K562 (cell line): ENCODE measurements around the gene WASHC4. TPM values are rescaled to one million over a fixed set of nuclear protein-coding genes. Genes with fewer than 3 reads are reported as not detected.

Source experiments
- ATAC-seq: fragments of 200-7000 bp; cut with Tn5 transposase; 3 replicates; pipeline ENCODE4 v1.9.1; 2020; ENCODE audit warnings: moderate library complexity
- BruUV-seq: library from RNA; stranded (reverse); fragments of 400-500 nt; replicated peaks from 2 replicates; lab custom pipeline; 2021; lab: Mats Ljungman, UMichigan
- CTCF ChIA-PET: fragments of 300-600 bp; formaldehyde crosslinking; extraction: SDS; loops from one replicate; lab custom pipeline; 2021; ENCODE audit warnings: low intra/inter-chr PET ratio; lab: Yijun Ruan, JAX
- POLR2A ChIA-PET: fragments of 300-600, 350-650 bp; sonication (Branson Sonifier 250); formaldehyde crosslinking; extraction: SDS; loops from one replicate; lab custom pipeline; 2021; ENCODE audit warnings: antibody characterized with exemption, inconsistent platforms; lab: Yijun Ruan, JAX
- DNase-seq, 4 experiments: peaks; one replicate each; pipeline versions ENCODE4 v3.0.0 to v3.0.0-alpha.2; 2011 to 2018; ENCODE audit warnings: low spot score in 3 of 4, mixed read lengths in 3 of 4; ENCODE audit errors: extremely low read depth in 1 of 4
- FAIRE-seq: peaks from 2 replicates; lab custom pipeline; 2011; peaks lifted over from hg19 to GRCh38; lab: Jason Lieb, UNC
- H2AFZ ChIP-seq: 2 replicates; pipeline ENCODE4 v1.6.0; 2011; ENCODE audit warnings: low read depth, low read length, control low read depth, inconsistent platforms
- H3K27ac ChIP-seq: fragments of 200-600 bp; 3 replicates; pipeline ENCODE4 v1.8.0; 2011; ENCODE audit warnings: low read depth, mild to moderate bottlenecking, control low read depth, inconsistent platforms, low read length, moderate library complexity, mixed read lengths; ENCODE audit errors: extremely low read depth
- H3K27me3 ChIP-seq, 2 experiments: fragments of 300-600 bp in 1 of 2; 2 replicates in 1 of 2; 3 replicates in 1 of 2; pipeline versions ENCODE4 v1.6.0 to v1.8.0; 2011; ENCODE audit warnings: inconsistent platforms in 2 of 2, low read length in 2 of 2, mild to moderate bottlenecking in 1 of 2, mixed read lengths in 1 of 2, moderate library complexity in 1 of 2; ENCODE audit not compliant: control insufficient read depth in 2 of 2, insufficient read depth in 2 of 2
- H3K36me3 ChIP-seq: fragments of 300-600 bp; 3 replicates; pipeline ENCODE4 v1.8.0; 2011; ENCODE audit warnings: mild to moderate bottlenecking, low read length, inconsistent platforms; ENCODE audit not compliant: control insufficient read depth, insufficient read depth
- H3K4me1 ChIP-seq, 2 experiments: fragments of 200-600 bp in 1 of 2; replicated peaks in 1 of 2; 2 replicates in 1 of 2; 3 replicates in 1 of 2; pipeline versions ENCODE4 v1.5.1 to v1.8.0; 2011; ENCODE audit warnings: inconsistent platforms in 2 of 2, low read length in 2 of 2, mild to moderate bottlenecking in 1 of 2, mixed read lengths in 1 of 2, moderate library complexity in 1 of 2; ENCODE audit not compliant: control insufficient read depth in 2 of 2, insufficient read depth in 2 of 2
- H3K4me2 ChIP-seq: 2 replicates; pipeline ENCODE4 v1.6.1; 2011; ENCODE audit warnings: low read length, control low read depth, inconsistent platforms, mixed read lengths; ENCODE audit not compliant: insufficient read depth
- H3K4me3 ChIP-seq: fragments of 200-600 bp; sonication (generic), shearing (Covaris generic); 2 replicates; pipeline ENCODE4 v1.5.1; 2016; ENCODE audit warnings: control low read depth, inconsistent platforms
- H3K79me2 ChIP-seq: fragments of 200-600 bp; 3 replicates; pipeline ENCODE4 v1.8.0; 2011; ENCODE audit warnings: low read length, inconsistent platforms; ENCODE audit not compliant: control insufficient read depth, insufficient read depth
- H3K9ac ChIP-seq, 2 experiments: 2 replicates each; pipeline versions ENCODE4 v1.6.0 to v1.6.1; 2011; ENCODE audit warnings: low read depth in 2 of 2, low read length in 2 of 2, control low read depth in 1 of 2, inconsistent platforms in 1 of 2, mild to moderate bottlenecking in 1 of 2, mixed read lengths in 1 of 2; ENCODE audit not compliant: insufficient read depth in 1 of 2
- H3K9me1 ChIP-seq: one replicate; pipeline ENCODE4 v1.6.0; 2011; ENCODE audit warnings: inconsistent platforms, mild to moderate bottlenecking, low read length, moderate library complexity; ENCODE audit not compliant: control insufficient read depth, insufficient read depth
- H3K9me3 ChIP-seq: replicated peaks from 2 replicates; pipeline ENCODE4 v1.5.1; 2011; ENCODE audit warnings: low read depth, low read length, inconsistent platforms; ENCODE audit not compliant: control insufficient read depth, insufficient read depth
- H4K20me1 ChIP-seq: replicated peaks from 2 replicates; pipeline ENCODE4 v1.6.1; 2011; ENCODE audit warnings: low read length, inconsistent platforms, mixed read lengths; ENCODE audit not compliant: control insufficient read depth, insufficient read depth
- BCL6 ChIP-seq: fragments of 250-450 bp; sonication (Bioruptor Pico); IDR thresholded peaks from 2 replicates; pipeline ENCODE4 v1.4.0; 2020
- CBFB ChIP-seq: sonication (generic); formaldehyde crosslinking; IDR thresholded peaks from 2 replicates; pipeline ENCODE4 v1.4.0; 2020; ENCODE audit warnings: mild to moderate bottlenecking, missing genetic modification reagents
- E2F5 ChIP-seq: sonication (generic); formaldehyde crosslinking; IDR thresholded peaks from 2 replicates; pipeline ENCODE4 v1.8.0; 2022; ENCODE audit warnings: mild to moderate bottlenecking, missing genetic modification reagents
- GATAD2A ChIP-seq: fragments of 450-650 bp; IDR thresholded peaks from 2 replicates; pipeline ENCODE4 v1.6.1; 2017
- HES1 ChIP-seq: fragments of 450-650 bp; IDR thresholded peaks from 2 replicates; pipeline ENCODE4 v1.6.1; 2016; ENCODE audit warnings: low read depth, mild to moderate bottlenecking, moderate library complexity
- ILK ChIP-seq: fragments of 450-650 bp; IDR thresholded peaks from 2 replicates; pipeline ENCODE4 v1.6.1; 2016; ENCODE audit warnings: missing genetic modification characterization, low read depth, mild to moderate bottlenecking, missing compliant biosample characterization, moderate library complexity, borderline replicate concordance
- KDM5B ChIP-seq: fragments of 200-600 bp; sonication (generic); IDR thresholded peaks from 2 replicates; pipeline ENCODE4 v1.6.1; 2012; ENCODE audit warnings: low read depth, mild to moderate bottlenecking, moderate library complexity, low read length, control low read depth, inconsistent platforms; ENCODE audit not compliant: insufficient replicate concordance
- LARP7 ChIP-seq: fragments of 450-650 bp; IDR thresholded peaks from 2 replicates; pipeline ENCODE4 v1.6.1; 2016
- MAFK ChIP-seq: IDR thresholded peaks from 2 replicates; pipeline ENCODE4 v1.6.1; 2011; ENCODE audit warnings: low read length, improper control_type of control experiment
- MAZ ChIP-seq, 2 experiments: fragments of 450-650 bp in 1 of 2; sonication (generic) in 1 of 2; formaldehyde crosslinking; IDR thresholded peaks in 1 of 2; conservative IDR thresholded peaks in 1 of 2; 2 replicates each; pipeline versions ENCODE4 v1.4.0 to v1.5.0; 2020; ENCODE audit warnings: mild to moderate bottlenecking in 1 of 2, missing genetic modification reagents in 1 of 2
- MCM5 ChIP-seq: fragments of 450-650 bp; IDR thresholded peaks from 2 replicates; pipeline ENCODE4 v1.6.1; 2016; ENCODE audit warnings: low read depth
- PHF20 ChIP-seq: fragments of 450-650 bp; IDR thresholded peaks from 2 replicates; pipeline ENCODE4 v1.6.1; 2018; ENCODE audit not compliant: partially characterized antibody
- RAD51 ChIP-seq: fragments of 450-650 bp; IDR thresholded peaks from 2 replicates; pipeline ENCODE4 v1.7.1; 2016; ENCODE audit warnings: low read depth, mild to moderate bottlenecking, borderline replicate concordance
- THRAP3 ChIP-seq: fragments of 450-650 bp; IDR thresholded peaks from 2 replicates; pipeline ENCODE4 v1.6.1; 2016; ENCODE audit warnings: mild to moderate bottlenecking, inconsistent platforms, borderline replicate concordance
- TRIM28 ChIP-seq: fragments of 450-650 bp; IDR thresholded peaks from 2 replicates; pipeline ENCODE4 v1.6.1; 2017
- ZBTB1 ChIP-seq: sonication (generic); formaldehyde crosslinking; IDR thresholded peaks from 2 replicates; pipeline ENCODE4 v1.8.1; 2023; ENCODE audit warnings: missing genetic modification reagents, low read depth, mild to moderate bottlenecking, borderline replicate concordance
- ZNF184 ChIP-seq: sonication (generic); formaldehyde crosslinking; IDR thresholded peaks from 2 replicates; pipeline ENCODE4 v1.5.0; 2020; ENCODE audit warnings: missing genetic modification reagents
- ZNF239 ChIP-seq: fragments of 250-450 bp; sonication (Bioruptor Pico); IDR thresholded peaks from 2 replicates; pipeline ENCODE4 v1.4.0; 2020; ENCODE audit warnings: mild to moderate bottlenecking
- ZNF263 ChIP-seq: sonication (generic); formaldehyde crosslinking; IDR thresholded peaks from 2 replicates; pipeline ENCODE4 v1.8.0; 2022; ENCODE audit warnings: mild to moderate bottlenecking, missing genetic modification reagents, borderline replicate concordance
- WGBS: fragments of 100-300 bp; shearing (Covaris generic); methylation state at CpG from one replicate; pipeline ENCODE4 v1.1.6; 2016; ENCODE audit warnings: low coverage, mixed read lengths; ENCODE audit not compliant: insufficient coverage; ENCODE audit errors: missing lambda C conversion rate; 5-methylcytosine and 5-hydroxymethylcytosine counted together
- in situ Hi-C: fragments of 300-500 bp; cut with MboI; formaldehyde crosslinking; loops from 4 replicates; pipeline ENCODE4 v1.15.0; 2018; ENCODE audit warnings: inconsistent platforms, mixed read lengths
- intact Hi-C: fragments of 100-400 bp; cut with micrococcal nuclease; formaldehyde crosslinking; loops from 2 replicates; pipeline ENCODE4 v1.14.2; 2022
- polyA plus RNA-seq, 8 experiments: library from polyadenylated mRNA; depleted of rRNA in 4 of 8; stranded (reverse) in 5 of 8; unstranded in 3 of 8; fragments of >200 nt; fragmentation: Nextera tagmentation in 2 of 8; fragmentation: Illumina TruSeq in 1 of 8; extraction: Ambion mirVana in 2 of 8; extraction: Trizol in 1 of 8; gene quantifications; 2 replicates each; pipeline versions ENCODE4 v1.2.1 to v1.2.3, GENCODE V29; 2011 to 2014; ENCODE audit warnings: inconsistent platforms in 1 of 8, missing spikeins in 1 of 8
- total RNA-seq, 7 experiments: library from RNA; depleted of rRNA in 6 of 7; stranded (reverse); fragments of >200 nt in 6 of 7; fragmentation: Illumina TruSeq in 2 of 7; extraction: Trizol in 2 of 7; gene quantifications; 2 replicates each; pipeline versions ENCODE4 v1.2.1 to v1.2.3, GENCODE V29; 2011 to 2021; ENCODE audit warnings: low replicate concordance in 1 of 7

The WASHC4 gene
- total and polyA plus RNA-seq, 9 of the 15 experiments (the other 6 are each of a cell fraction or from before 2014, with no cell fraction given), result 12.5 to 38.5 (median 21.3) TPM

GRCh38 chr12:105202202-105202601, 94.7 kb downstream of the WASHC4 start (continued):
- TF ChIP-seq ZNF239, result no peak

- ATAC-seq (no peak), DNase-seq (no peak), FAIRE-seq (no peak)
- H3K27ac ChIP-seq, result no peak overlapping the region
- 41% methylated on average over 8 of the region's 8 CpGs for WGBS
- intact Hi-C loops (no loop called here), in situ Hi-C loops (no loop called here)
- ChIA-PET POLR2A (interaction anchor here (0.5 to 0.7 kb wide), 2 partner anchors 18 to 788 kb away, joined by 3 to 4 read pairs; no protein-coding TSS in a partner anchor), CTCF (no interaction called here)
- no peak overlapping the region for H3K4me2 ChIP-seq
- H4K20me1 ChIP-seq, result no peaks in the 10 kb centered on the region; the same call in 1 of the 2 replicates
- BruUV-seq, result no TSS peak
- H2AFZ ChIP-seq, result no peak overlapping the region
- H3K79me2 ChIP-seq, result no peaks in the 10 kb centered on the region
- no peaks in the 10 kb centered on the region for H3K9me3 ChIP-seq
- H3K27me3 ChIP-seq, result no peaks in the 10 kb centered on the region
- H3K36me3 ChIP-seq, result peaks cover 5% of the 10 kb centered on the region; the same call in 2 of the 3 replicates
- no peak overlapping the region for H3K9ac ChIP-seq
- no peaks in the 10 kb centered on the region for H3K9me1 ChIP-seq
- TF ChIP-seq MAZ (CRISPR knock-in tag; conservative IDR thresholded peaks at IDR 0.05 in 1 of 2, IDR thresholded peaks at IDR 0.05 in 1 of 2) (no peak), LARP7 (no peak), ILK (tag) (no peak), MCM5 (no peak), RAD51 (no peak), CBFB (CRISPR knock-in tag) (no peak), ZNF263 (CRISPR knock-in tag) (no peak), HES1 (no peak), MAFK (no peak), ZBTB1 (CRISPR knock-in tag) (no peak), PHF20 (no peak), BCL6 (CRISPR knock-in tag) (no peak), KDM5B (no peak), ZNF184 (CRISPR knock-in tag) (no peak), E2F5 (CRISPR knock-in tag) (no peak), THRAP3 (no peak), TRIM28 (no peak), GATAD2A (no peak)
- H3K4me1 ChIP-seq, result no peaks in the 10 kb centered on the region
- H3K4me3 ChIP-seq, result no peak overlapping the region
Measured at GRCh38 chr12:105204127-105204526, 96.6 kb downstream of the WASHC4 start.
